Astrocyte of the spinal cord (primary cell): ENCODE measurements around the gene UFC1.

Experiments used
- DNase-seq: peaks from one replicate; pipeline ENCODE4 v3.0.0; 2011; ENCODE audit warnings: low read depth, low spot score
- H3K4me3 ChIP-seq: 2 replicates; pipeline ENCODE4 v1.5.1; 2011; ENCODE audit warnings: low read depth, mild to moderate bottlenecking, low read length, moderate library complexity
- in situ Hi-C: cut with HindIII; loops from 2 replicates; pipeline ENCODE4 v1.10.0; 2017; ENCODE audit warnings: low sequenced_read_pairs
- TF ChIP-seq, protein P1 (sequence below): IDR thresholded peaks from 2 replicates; pipeline ENCODE4 v1.5.1; 2012; ENCODE audit warnings: low read depth, mild to moderate bottlenecking, low read length, inconsistent platforms

UFC1 gene

GRCh38 chr1:161145832-161146231, 7.9 kb upstream of the UFC1 start:
- in situ Hi-C loops: loop anchor here (25.0 kb wide), 1 partner anchor 109 kb away; the partner anchor contains the start of genes TSTD1 and USF1
- H3K4me3 ChIP-seq: no peak overlapping the region
- no peak for DNase-seq
- TF ChIP-seq, protein P1, sequence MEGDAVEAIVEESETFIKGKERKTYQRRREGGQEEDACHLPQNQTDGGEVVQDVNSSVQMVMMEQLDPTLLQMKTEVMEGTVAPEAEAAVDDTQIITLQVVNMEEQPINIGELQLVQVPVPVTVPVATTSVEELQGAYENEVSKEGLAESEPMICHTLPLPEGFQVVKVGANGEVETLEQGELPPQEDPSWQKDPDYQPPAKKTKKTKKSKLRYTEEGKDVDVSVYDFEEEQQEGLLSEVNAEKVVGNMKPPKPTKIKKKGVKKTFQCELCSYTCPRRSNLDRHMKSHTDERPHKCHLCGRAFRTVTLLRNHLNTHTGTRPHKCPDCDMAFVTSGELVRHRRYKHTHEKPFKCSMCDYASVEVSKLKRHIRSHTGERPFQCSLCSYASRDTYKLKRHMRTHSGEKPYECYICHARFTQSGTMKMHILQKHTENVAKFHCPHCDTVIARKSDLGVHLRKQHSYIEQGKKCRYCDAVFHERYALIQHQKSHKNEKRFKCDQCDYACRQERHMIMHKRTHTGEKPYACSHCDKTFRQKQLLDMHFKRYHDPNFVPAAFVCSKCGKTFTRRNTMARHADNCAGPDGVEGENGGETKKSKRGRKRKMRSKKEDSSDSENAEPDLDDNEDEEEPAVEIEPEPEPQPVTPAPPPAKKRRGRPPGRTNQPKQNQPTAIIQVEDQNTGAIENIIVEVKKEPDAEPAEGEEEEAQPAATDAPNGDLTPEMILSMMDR: no peak

DNA sequence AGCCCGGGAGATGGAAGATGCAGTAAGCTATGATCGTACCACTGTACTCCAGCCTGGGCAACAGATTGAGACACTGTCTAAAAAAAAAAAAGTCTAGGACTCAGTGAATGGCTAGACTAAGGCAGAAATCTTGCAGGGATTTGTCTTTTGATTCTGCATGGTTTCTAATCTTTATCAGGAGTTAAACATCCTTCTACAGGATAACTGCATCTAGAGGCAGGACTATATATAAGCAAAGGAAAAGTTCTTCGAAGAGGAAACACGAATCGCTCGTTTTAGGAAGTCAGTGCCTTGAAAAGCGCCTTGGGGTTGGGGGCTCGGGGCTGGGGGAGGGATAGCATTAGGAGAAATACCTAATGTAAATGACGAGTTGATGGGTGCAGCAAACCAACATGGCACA, 602 bp upstream of the UFC1 start:
- peak overlapping the region; percentile 97 for H3K4me3 ChIP-seq
- in situ Hi-C loops: no loop called here
- DNase-seq: no peak
- TF ChIP-seq, protein P1: no peak

DNA sequence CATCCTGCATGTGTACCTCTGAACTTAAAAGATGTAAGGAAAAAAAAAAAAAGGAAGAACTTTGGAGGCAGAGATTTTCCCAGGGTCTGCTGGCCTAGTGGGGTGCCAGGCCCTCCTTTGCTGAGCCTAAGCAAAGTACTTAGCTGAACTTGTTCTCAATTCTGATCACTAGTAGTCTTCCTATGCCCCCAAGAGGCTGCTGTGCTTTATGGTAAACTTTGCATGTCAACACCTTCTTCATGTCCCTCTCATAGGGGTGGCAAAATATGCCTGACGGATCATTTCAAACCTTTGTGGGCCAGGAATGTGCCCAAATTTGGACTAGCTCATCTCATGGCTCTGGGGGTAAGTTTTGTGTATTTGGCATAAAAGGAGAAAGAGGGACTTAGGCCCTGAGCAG, 4.1 kb downstream of the UFC1 start:
- TF ChIP-seq, protein P1: no peak
- H3K4me3 ChIP-seq: no peak overlapping the region
- in situ Hi-C loops: no loop called here
- no peak for DNase-seq

DNA sequence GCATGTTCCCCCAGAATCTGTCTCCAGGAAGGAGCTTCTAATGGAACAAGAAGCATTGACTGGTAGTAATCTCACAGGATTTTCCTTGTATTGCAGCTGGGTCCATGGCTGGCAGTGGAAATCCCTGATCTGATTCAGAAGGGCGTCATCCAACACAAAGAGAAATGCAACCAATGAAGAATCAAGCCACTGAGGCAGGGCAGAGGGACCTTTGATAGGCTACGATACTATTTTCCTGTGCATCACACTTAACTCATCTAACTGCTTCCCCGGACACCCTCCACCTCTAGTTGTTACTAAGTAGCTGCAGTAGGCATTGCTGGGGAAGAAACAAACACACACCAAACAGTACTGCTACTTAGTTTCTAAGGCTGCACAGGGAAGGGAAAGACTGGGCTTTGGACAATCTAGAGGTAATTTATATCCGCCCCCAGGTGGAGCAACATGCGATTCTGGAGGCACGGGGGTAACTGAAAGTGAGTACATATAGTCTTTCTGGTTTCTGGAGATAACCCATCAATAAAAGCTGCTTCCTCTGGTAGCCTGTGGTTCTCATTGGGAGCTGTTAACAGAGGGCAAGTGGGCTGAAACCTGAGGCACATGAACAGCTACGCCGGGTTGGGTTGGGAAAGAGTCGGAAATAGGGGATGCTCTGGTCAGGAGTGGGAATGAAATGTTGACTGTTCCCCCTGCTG, 4.7 kb downstream of the UFC1 start:
- in situ Hi-C loops: no loop called here
- H3K4me3 ChIP-seq: no peak overlapping the region
- TF ChIP-seq, protein P1: no peak
- no peak for DNase-seq

DNA sequence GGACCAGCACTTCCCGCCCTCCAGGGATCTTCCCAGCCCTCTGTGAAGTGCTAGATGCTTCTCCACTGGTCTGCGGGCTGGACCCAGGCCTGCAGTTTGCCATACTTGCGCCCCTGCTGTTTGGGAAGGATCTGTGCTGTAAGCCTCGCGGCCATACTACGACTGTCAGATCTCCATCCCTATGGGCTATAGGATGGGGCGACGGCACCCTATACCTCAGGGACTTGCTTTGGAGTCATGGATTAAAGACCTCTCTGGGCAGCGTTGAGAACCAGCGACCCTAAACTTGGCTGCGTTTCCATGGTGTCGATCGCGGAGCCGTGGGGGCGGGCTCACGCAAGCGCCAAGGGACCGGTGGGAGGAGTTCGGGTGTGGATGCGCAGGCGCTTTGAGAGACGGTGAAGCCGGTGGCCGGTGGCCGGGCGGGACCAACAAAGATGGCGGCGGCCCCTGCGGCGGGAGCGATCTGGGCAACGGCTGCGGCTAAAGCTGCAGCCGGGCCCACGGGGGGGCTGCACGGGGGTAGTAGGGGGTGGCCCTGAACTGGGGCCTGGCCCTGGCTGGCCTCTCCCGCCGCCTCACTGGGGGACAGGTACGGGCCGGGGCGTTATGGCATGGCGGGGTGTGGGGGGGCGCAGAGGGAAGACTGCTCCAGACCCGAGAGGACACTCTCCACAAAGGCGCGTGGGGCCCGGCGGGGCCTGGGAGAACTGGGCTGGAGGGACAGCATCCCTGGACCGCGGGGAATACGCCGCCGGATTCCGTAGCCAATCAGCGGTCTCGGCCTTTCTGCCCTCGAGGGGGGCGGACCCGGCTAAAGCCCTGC, 5.5 kb downstream of the UFC1 start, which contains the start of gene USP21:
Gene USP21 (plus strand): TSS at position 414 of the 826 bp plus-strand sequence. CDS start 1,141 bp downstream, outside the sequence.
- in situ Hi-C loops: no loop called here
- TF ChIP-seq, protein P1: peak; percentile 43

GRCh38 chr1:161159913-161160243, 6.1 kb downstream of the UFC1 start:
- in situ Hi-C loops: no loop called here
- TF ChIP-seq, protein P1: no peak
- no peak for DNase-seq
- H3K4me3 ChIP-seq: peak overlapping the region; percentile 96

More for the DNA sequence above, 5.5 kb downstream of the UFC1 start, which contains the start of gene USP21:
- H3K4me3 ChIP-seq: peak within 1 kb of the TSS; percentile 96
- DNase-seq: peak; percentile 89
